ENCODE results near the gene PRAMEF11.
"Not testable (repeated sequence)": the region's sequence is repeated elsewhere in the genome, so short reads cannot be mapped to it uniquely, and the experiment has no call there.

The PRAMEF11 gene

DNA sequence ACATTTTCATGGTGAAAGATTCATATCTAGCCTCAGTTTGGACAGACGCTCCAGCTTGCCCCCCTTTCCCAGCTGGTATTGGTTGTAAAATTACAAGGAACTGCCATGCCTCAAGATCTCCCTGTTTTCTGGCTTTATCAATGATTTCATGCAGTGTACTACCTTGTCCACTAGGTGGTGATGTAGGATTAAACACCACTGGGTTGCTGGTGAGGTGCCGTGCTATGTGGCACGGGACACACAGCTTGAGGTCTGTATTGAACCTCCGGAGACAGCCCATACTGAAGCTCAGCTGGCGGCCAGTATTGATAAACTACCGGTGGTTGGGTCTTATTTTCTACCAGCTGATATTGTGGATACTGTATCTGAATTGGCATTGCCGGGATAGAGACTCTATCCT lies 47.4 kb downstream of the PRAMEF11 start:
- not testable (repeated sequence) for H3K4me3 ChIP-seq (ENCODE audit: low read depth, low read length); H3K36me3 ChIP-seq (ENCODE audit: control insufficient read depth, insufficient read depth, low read length); H3K79me2 ChIP-seq

DNA sequence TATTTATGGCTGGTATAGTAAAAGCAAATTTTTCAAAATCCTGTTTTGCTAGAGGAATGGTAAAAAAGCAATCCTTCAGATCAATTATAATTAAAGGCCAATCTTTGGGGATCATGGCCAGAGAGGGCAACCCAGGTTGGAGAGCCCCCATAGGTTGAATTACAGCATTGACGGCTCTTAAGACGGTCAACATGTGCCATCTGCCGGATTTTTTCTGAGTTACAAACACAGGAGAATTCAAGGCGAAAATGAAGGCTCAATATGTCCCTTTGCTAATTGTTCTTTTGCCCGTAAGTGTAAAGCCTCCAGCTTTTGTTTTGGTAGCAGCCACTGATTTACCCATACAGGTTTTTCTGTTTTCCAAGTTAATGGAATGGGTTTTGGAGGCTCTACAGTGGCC lies 49.7 kb downstream of the PRAMEF11 start:
- not testable (repeated sequence) for H3K9me3 ChIP-seq (ENCODE audit: control insufficient read depth, low read length); H3K27me3 ChIP-seq (ENCODE audit: control insufficient read depth, insufficient read depth, low read length); H3K27ac ChIP-seq; H3K4me3 ChIP-seq (ENCODE audit: low read depth, low read length); H3K4me1 ChIP-seq; H3K79me2 ChIP-seq; H3K4me2 ChIP-seq (ENCODE audit: low read length); H2AFZ ChIP-seq; H3K9ac ChIP-seq; H3K36me3 ChIP-seq (ENCODE audit: control insufficient read depth, insufficient read depth, low read length)

More for the DNA sequence above, 47.4 kb downstream of the PRAMEF11 start:
- H3K27ac ChIP-seq; H3K9me3 ChIP-seq (ENCODE audit: control insufficient read depth, low read length); H2AFZ ChIP-seq; H3K27me3 ChIP-seq (ENCODE audit: control insufficient read depth, insufficient read depth, low read length); H3K4me2 ChIP-seq (ENCODE audit: low read length); H3K9ac ChIP-seq; H3K4me1 ChIP-seq: not testable (repeated sequence)

DNA sequence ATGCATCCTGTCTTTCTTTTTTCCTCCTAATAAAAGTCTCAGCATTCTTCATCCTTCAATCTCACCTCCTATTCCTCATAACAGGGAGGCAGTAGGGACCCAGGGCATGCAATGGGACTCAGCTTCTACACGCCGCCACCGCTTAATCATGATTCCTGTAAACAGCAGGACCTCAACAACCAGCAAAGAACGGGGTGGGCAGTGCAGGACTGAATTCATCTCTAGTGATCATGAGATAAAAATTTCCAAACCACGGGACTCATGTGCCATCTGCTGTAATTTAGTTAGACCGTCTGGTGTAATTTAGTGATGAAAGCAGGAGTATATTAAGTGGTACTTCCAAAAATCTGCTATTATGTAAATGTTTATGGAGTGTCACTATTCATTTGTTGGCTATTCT lies 52.3 kb downstream of the PRAMEF11 start:
- Histone ChIP-seq H3K27me3 (ENCODE audit: control insufficient read depth, insufficient read depth, low read length) (no peaks in the 10 kb centered on the region), H3K4me1 (no peaks in the 10 kb centered on the region), H3K4me2 (ENCODE audit: low read length) (no peak overlapping the region), H3K4me3 (ENCODE audit: low read depth, low read length) (no peak overlapping the region), H2AFZ (no peak overlapping the region), H3K27ac (no peak overlapping the region), H3K36me3 (ENCODE audit: control insufficient read depth, insufficient read depth, low read length) (no peaks in the 10 kb centered on the region), H3K9ac (no peak overlapping the region), H3K9me3 (ENCODE audit: control insufficient read depth, low read length) (no peaks in the 10 kb centered on the region), H3K79me2 (no peaks in the 10 kb centered on the region)
- TF ChIP-seq, protein P1, sequence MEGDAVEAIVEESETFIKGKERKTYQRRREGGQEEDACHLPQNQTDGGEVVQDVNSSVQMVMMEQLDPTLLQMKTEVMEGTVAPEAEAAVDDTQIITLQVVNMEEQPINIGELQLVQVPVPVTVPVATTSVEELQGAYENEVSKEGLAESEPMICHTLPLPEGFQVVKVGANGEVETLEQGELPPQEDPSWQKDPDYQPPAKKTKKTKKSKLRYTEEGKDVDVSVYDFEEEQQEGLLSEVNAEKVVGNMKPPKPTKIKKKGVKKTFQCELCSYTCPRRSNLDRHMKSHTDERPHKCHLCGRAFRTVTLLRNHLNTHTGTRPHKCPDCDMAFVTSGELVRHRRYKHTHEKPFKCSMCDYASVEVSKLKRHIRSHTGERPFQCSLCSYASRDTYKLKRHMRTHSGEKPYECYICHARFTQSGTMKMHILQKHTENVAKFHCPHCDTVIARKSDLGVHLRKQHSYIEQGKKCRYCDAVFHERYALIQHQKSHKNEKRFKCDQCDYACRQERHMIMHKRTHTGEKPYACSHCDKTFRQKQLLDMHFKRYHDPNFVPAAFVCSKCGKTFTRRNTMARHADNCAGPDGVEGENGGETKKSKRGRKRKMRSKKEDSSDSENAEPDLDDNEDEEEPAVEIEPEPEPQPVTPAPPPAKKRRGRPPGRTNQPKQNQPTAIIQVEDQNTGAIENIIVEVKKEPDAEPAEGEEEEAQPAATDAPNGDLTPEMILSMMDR (IDR thresholded peaks at IDR 0.05), result no peak

DNA sequence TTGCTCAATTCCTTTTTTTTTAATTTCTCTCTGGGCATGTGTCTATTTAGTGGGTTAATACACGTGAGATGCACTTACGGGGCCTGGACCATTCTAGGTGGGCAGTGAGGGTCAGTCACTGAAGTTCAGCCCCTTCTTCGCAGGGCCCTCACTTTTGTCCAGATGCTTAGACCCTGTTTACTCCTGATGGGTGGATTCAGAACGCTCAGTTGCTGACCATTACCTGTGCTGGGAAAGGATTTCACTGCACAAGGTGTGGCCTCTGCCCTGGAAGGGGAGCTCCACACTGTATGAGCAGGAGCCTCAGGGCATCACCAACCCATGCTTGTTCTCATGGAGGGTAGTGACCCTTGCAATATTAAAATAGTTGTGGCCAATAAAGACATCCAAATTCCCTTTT lies 53.1 kb downstream of the PRAMEF11 start:
- Histone ChIP-seq H3K4me3 (ENCODE audit: low read depth, low read length) (no peak overlapping the region), H3K9ac (no peak overlapping the region), H3K27ac (no peak overlapping the region), H3K4me1 (no peaks in the 10 kb centered on the region), H3K27me3 (ENCODE audit: control insufficient read depth, insufficient read depth, low read length) (no peaks in the 10 kb centered on the region), H3K4me2 (ENCODE audit: low read length) (no peak overlapping the region), H3K36me3 (ENCODE audit: control insufficient read depth, insufficient read depth, low read length) (no peaks in the 10 kb centered on the region), H2AFZ (no peak overlapping the region), H3K79me2 (no peaks in the 10 kb centered on the region), H3K9me3 (ENCODE audit: control insufficient read depth, low read length) (no peaks in the 10 kb centered on the region)
- TF ChIP-seq, protein P1 (IDR thresholded peaks at IDR 0.05), result no peak

DNA sequence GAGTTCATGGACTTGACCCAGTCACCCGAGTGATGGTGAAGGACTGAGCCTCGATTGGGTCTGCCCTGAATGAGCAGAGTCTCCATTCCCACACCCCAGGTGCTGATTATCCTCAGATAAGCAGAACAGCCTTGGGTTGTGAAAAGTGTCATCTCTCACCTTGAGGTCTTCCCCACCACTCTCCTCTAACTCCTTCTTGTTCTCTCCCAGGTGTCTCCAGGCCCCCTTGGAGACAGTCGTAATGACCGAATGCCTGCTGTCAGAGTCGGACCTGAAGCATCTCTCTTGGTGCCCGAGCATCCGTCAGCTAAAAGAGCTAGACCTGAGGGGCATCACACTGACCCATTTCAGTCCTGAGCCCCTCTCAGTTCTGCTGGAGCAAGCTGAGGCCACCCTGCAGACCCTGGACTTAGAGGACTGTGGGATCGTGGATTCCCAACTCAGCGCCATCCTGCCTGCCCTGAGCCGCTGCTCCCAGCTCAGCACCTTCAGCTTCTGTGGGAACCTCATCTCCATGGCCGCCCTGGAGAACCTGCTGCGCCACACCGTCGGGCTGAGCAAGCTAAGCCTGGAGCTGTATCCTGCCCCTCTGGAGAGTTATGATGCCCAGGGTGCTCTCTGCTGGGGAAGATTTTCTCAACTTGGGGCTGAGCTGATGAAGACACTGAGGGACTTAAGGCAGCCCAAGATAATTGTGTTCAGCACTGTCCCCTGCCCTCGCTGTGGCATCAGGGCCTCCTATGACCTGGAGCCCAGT lies 54.2 kb downstream of the PRAMEF11 start:
- H3K4me2 ChIP-seq (ENCODE audit: low read length), result no peak overlapping the region
- TF ChIP-seq, protein P1 (IDR thresholded peaks at IDR 0.05), result no peak
- H3K4me3 ChIP-seq (ENCODE audit: low read depth, low read length), result no peak overlapping the region
- no peak overlapping the region for H3K9ac ChIP-seq
- no peak overlapping the region for H2AFZ ChIP-seq
- H3K4me1 ChIP-seq, result no peaks in the 10 kb centered on the region
- no peaks in the 10 kb centered on the region for H3K36me3 ChIP-seq (ENCODE audit: control insufficient read depth, insufficient read depth, low read length)
- no peaks in the 10 kb centered on the region for H3K79me2 ChIP-seq
- H3K27me3 ChIP-seq (ENCODE audit: control insufficient read depth, insufficient read depth, low read length), result no peaks in the 10 kb centered on the region
- H3K27ac ChIP-seq, result no peak overlapping the region
- no peaks in the 10 kb centered on the region for H3K9me3 ChIP-seq (ENCODE audit: control insufficient read depth, low read length)

DNA sequence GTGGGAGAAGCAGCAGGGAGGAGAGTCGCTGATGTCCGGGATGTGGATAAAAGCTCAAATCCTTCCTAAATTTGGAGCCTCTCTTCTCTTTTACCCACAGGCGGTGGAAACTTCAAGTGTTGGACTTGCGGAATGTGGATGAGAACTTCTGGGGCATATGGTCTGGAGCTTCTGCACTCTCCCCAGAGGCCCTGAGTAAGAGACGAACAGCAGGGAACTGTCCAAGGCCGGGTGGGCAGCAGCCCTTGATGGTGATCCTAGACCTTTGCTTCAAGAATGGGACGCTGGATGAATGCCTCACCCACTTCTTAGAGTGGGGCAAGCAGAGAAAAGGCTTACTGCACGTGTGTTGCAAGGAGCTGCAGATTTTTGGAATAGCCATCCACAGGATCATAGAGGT lies 55.8 kb downstream of the PRAMEF11 start:
- no peaks in the 10 kb centered on the region for H3K36me3 ChIP-seq (ENCODE audit: control insufficient read depth, insufficient read depth, low read length)

More for the DNA sequence above, 55.8 kb downstream of the PRAMEF11 start:
- TF ChIP-seq, protein P1 (IDR thresholded peaks at IDR 0.05), result no peak
- H3K9ac ChIP-seq, result no peak overlapping the region
- H2AFZ ChIP-seq, result no peak overlapping the region
- H3K79me2 ChIP-seq, result no peaks in the 10 kb centered on the region
- no peak overlapping the region for H3K4me2 ChIP-seq (ENCODE audit: low read length)
- H3K27me3 ChIP-seq (ENCODE audit: control insufficient read depth, insufficient read depth, low read length), result no peaks in the 10 kb centered on the region
- H3K27ac ChIP-seq, result no peak overlapping the region
- no peak overlapping the region for H3K4me3 ChIP-seq (ENCODE audit: low read depth, low read length)
- no peaks in the 10 kb centered on the region for H3K4me1 ChIP-seq
- no peaks in the 10 kb centered on the region for H3K9me3 ChIP-seq (ENCODE audit: control insufficient read depth, low read length)
